HS-5 (cell line): ENCODE data around the gene CHM.

Experiments
- DNase-seq: peaks from one replicate; pipeline ENCODE4 v3.0.0-alpha.2; 2012; ENCODE audit warnings: low read depth

CHM gene

GRCh38 chrX:85906399-85906798 lies 141.0 kb downstream of the CHM start:
- DNase-seq = no peak

GRCh38 chrX:85905851-85906250 lies 141.5 kb downstream of the CHM start:
- no peak for DNase-seq

- DNase-seq = no peak
These were observed 143.5 kb downstream of the CHM start for GRCh38 chrX:85903692-85904471.

DNA sequence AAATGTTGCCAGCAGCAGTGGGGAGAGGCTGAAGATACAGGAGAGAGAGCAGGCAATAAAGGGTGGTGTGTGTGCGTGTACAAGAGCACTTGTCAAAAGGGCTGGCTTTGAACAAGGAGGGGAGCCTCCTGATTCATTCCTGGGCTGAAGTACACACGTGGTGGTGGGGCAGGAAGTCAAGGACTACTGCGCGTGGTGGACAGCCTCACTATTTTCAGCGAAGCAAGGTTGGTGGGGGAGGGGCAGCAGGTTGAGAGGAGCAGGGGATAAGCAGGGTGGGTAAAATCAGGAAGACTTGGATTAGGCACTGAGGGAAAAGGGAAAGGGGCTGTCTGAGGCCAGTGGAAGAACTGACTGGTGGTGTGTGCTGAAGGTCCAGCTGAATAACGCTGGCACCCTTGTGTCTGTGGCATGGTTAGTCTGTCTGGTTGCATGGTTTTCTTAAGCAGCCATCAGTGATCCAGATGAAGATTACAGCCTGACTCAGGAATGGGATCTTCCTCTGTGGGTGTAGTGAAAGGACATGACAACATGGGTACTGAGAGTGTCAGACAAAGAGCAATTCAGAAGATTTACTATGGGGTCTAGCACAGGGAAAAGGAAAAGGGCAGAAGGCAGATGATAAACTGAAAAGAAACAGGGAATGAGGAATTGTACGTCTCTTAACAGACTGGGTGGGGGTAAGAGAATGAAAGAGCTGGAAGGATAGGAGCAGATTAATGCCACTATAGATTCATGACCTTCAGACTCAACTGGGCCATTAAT lies 149.8 kb downstream of the CHM start:
- no peak for DNase-seq

GRCh38 chrX:85882601-85883000 lies 164.8 kb downstream of the CHM start:
- DNase-seq = no peak

DNA sequence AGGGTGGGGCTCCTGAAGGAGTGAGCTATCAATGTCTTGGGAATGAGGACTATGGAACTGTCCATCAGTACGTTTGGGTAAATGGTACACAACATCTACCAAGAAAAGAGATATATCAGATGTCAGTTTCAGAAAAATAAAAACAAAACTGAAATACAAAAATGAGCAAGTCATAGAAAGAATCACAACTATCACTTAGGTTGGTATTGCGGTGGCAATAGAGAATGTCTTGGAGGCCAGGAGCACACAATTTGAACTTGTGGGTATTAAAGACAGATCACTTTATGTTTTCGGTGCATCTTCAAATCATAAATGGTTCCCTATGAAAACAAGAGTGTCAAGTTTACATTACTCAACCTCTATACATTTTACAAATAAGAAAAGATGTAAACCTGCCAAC lies 176.8 kb downstream of the CHM start:
- DNase-seq = no peak

DNA sequence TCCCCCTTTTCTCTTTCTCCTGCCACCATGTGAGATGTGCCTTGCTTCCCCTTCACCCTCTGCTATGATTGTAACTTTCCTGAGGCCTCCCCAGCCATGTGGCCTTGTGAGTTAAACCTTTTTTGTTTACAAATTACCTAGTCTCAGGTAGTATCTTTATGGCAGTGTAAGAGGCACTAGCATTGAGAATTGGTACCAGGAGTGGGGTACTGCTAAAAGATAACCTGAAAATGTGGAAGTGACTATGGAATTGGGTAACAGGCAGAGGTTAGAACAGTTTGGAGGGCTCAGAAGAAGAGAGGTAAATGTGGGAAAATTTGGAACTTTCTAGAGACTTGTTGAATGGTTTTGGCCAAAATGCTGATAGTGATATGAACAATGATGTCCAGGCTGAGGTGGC lies 182.0 kb downstream of the CHM start:
- DNase-seq = no peak

DNA sequence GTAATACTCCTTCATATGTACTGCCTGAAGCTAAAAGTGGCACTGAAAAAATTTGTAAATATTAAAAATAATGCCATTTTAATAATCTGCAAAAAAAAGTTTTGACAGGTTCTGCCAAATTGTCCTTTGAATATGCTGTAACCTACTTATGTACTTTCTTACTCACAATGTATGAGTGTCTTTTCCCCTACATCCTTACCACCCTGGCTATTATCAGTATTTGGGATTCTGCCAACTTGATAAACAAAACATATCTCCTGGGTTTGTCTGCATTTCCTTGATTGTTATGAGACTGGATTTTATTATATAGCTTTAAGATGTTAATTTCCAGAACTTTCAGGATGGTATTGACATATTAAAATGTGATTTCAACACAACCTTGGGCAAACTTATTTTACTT lies 187.9 kb downstream of the CHM start:
- no peak for DNase-seq

- DNase-seq = no peak
These were observed 195.9 kb downstream of the CHM start for GRCh38 chrX:85851418-85851817.

GRCh38 chrX:85836868-85837267 lies 210.5 kb downstream of the CHM start:
- DNase-seq = no peak

DNA sequence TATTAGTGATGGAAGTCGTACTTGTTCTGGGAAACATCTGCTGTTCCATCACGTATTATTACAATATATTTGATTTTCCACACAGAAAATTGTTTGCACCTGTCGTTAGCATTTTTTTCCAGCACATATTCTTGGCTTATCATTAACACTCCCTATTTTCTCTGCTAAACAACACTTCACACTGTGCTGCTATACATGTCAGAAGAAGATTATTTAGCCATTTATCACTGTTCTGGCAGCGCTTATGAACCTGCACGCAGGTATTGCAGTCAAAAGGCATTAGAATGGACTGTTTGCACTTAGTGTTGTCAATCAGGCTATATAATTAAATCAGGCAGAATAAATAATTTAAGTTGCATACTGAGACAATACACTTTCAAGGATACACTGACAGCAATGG lies 218.6 kb downstream of the CHM start:
- no peak for DNase-seq

- DNase-seq = no peak
These were observed 232.1 kb downstream of the CHM start for GRCh38 chrX:85815203-85815751.
